Inflammatory macrophage (primary cell): Measurements from ENCODE around the gene OR2V1.
A peak's percentile ranks its signal among the peaks of the same experiment; 100 is the strongest.
"Not testable (repeated sequence)": the region's sequence is repeated elsewhere in the genome, so short reads cannot be mapped to it uniquely, and the experiment has no call there.

Experiments used
- DNase-seq, 2 donors: peaks; one replicate each; pipeline ENCODE4 v3.0.0-alpha.2; 2020 to 2022

OR2V1 gene

DNA sequence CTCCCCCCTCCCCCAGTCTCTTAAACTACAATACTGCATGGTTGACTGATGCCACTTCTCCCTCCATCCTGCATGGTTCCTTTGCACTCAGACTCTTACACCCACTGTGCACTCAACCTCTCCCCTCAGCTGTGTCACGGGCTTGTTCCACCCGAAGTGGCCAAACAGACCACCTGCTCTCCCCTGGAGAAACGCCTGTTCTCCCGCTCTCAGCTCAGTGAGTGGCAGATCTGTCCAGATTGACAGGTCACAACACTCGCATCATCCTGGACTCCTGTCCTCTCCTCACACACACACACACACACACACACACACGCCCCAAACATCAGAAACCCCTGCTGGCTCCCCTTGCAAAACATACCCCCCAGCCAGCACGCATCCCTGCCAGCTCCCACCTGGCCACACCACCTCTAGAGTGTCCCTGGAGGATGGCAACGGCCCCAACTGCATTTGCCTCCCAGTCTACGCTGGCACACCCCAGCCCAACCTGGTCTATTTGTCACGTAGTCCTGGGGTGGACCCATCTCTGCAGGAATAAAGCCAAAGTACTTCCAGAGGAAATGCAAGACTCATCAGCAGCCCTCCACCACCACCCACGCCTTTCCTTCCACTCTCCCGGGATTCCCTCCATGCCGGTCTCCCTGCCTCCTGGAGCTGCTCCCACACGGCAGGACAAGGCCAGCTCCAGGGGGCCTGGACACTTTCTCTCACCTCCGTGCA is 2.9 kb downstream of the OR2V1 start:
- DNase-seq, result no peak

DNA sequence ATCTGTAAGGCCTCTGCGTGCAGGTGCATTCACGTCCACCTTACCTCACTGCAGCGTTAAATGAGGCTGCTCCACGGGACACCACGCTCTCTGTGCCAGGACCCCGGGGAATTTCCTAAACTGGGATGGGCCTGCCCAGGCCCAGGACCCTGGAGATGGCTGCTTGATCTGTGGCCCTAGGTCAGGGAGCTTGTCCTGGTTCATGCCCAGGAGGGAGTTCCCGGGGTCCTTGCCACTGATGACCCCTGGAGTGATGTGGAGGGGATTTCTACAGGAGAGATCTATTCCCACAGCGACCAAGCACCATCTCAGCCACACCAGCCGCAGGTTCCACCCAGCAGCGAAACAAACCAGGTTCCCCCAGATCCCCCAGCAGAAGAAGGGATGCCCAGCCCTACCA is 3.5 kb downstream of the OR2V1 start:
- DNase-seq, result no peak

DNA sequence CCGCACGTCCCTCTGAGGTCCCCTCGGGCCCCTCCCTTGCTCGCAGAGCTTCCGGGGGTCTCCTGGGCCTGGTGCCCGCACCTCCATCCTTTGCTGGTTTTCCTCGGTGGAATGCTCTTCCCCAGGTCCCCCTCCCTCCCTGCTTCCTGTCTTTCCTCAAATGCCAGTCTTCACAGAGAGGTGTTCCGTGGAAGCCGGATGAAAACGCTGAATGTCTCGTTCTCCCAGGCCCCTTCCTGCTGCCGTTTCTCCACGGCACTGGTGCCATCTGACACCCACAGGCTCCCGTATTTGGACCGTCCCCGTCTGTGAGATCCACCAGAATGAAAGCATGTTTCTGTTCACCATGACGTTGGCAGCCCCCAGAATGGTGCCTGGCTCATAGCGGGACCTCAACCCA is 4.1 kb downstream of the OR2V1 start:
- DNase-seq, result no peak

DNA sequence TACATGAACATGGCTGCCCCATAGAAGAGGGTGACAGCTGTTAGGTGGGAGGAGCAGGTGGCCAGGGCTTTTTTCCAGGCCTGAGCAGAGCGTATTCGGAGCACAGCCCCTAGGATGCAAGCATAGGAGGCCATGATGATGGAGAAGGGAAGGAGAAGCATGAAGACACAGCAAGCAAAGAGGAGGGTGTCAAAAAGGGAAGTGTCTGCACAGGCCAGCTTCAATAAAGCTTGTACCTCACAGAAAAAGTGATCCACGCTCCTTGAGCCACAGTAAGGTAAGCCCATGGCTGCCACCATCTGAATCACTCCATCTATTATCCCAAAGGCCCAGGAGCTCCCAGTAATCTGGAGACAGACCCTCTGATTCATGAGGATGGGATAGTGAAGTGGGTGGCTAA is 6.4 kb downstream of the OR2V1 start:
- no peak for DNase-seq

DNA sequence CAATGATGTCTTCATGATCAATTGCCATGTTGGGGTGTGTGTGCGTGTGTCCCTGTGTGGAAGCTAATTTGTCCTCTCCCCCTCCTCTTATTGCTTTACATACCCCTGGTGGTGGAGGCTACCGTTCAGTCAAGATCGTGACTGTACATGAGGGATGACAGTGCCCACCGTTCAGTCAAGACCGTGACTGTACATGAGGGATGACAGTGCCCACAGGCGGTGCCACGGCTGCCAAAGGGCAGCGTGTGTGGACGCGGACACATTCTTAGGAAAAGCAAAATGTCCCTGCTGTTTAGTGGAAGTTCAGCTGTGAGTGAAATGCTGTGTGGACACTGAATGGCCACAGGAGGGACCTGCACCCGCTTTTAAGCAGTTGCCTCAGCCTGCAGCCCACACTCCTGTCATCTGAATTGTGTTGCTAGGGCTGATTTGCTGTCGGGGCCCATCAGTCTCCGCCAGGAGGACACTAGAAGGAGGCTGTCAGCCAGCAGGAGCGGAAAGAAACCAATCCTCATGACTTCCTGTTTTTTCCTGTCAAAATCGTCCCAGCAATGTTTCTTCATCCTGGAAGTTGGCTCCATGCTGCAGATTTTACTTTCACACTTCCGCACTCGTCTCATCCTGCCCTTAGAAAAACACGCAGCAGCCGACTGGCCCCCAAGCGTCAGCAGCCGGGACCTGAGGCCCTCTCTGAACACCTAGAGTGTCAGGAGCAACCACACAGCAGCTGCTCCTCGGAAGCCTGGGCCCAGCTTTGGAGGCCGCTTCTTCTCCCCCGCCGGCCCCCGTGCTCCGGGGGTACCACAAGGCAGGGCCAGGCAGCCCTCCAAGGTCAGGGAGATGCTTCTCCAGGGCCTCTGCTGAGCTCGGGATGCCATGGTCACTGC is 9.1 kb downstream of the OR2V1 start:
- peak in 1 of 2 donors; percentile 63 for DNase-seq

DNA sequence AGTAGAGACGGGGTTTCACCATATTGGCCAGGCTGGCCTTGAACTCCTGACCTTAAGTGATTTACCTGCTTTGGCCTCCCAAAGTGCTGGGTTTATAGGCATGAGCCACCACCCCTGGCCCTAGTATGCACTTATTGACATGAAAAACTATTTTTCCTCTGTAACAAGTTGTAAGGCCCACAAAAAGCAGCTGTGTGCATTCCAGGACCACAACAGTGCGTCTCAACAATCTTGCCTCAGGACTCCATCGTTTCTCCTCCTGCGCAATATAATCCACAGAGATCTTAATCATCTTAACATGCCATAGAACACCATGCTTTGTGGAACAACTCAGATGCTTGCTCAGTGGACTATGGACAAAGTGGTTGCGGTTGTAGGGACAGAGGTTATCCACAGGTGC is 10.2 kb downstream of the OR2V1 start:
- no peak for DNase-seq

DNA sequence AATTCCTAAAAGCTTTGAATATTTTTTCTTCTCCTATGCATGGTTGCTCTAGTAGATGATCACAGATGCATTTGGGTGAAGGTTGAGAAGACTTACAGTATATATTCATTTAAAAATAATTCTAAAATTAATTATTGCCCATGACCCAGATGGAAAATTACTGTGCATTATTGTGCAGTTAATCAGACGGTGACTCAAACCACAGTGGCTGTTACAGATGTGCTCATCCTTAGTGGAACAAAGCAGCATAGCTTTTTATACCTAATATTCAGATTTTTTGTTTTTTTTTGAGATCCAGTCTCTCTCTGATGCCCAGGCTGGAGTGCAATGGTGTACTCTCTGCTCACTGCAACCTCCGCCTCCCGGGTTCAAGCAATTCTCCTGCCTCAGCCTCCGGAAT is 10.7 kb downstream of the OR2V1 start:
- DNase-seq, result no peak

- DNase-seq, result no peak
These were observed 11.9 kb downstream of the OR2V1 start for GRCh38 chr5:181119105-181119504.

DNA sequence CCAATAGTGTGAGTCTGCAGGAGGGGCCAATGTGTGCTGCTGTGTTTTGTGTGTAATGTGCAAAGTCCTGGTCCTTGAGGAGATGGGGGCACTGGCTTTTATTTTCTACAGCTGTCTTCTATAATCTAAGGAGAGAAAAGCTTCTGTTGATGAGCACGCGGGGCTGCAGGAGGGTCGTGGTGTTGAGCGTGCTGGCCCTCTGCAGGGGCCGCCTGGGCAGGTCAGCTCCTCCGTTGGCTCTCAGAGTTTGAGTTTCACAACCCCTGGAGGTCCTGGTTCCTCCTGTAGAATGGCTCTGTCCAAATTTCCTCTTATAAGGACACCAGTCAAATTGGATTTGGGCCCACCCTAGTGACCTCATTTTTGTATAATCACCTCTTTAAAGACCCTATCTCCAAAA is 12.6 kb downstream of the OR2V1 start:
- no peak for DNase-seq

DNA sequence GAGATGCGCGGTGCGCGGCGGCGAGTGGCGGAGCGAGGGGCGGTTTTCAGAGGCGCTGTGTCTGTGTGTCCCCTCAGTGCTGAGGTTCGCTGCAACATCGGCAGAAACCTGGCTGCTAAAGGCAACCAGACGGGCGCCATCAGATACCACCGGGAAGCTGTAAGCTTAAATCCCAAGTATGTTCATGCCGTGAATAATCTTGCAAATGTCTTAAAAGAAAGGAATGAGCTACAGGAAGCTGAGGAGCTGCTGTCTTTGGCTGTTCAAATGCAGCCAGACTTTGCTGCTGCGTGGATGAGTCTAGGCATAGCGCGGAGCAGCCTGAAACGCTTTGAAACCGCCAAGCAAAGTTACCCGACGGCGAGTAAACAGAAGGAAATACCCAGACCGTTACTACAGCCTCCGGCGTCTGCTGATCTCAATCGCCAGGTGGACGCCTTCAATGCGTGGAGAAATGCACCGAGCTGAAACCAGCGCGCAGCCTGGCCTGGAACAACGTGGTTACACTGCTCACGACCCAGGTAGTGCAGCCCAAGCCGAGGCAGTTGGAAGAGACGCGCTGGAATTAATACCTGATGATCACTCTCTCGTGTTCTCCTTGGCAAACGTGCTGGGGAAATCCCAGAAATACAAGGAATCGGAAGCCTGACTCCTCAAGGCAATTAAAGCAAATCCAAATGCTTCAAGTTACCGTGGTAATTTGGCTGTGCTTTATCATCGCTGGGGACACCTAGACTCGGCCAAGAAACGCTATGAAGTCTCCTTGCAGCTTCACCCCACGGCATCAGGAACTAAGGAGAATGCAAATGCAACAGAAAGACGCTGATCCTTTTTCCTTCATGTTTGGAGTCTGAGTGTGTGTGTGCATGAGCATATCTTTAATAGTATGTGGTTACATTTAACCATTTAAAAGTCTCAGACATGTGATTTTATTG is 15.9 kb downstream of the OR2V1 start:
- no peak for DNase-seq

- DNase-seq, result no peak
These were observed 16.6 kb downstream of the OR2V1 start for GRCh38 chr5:181114284-181114843.

DNA sequence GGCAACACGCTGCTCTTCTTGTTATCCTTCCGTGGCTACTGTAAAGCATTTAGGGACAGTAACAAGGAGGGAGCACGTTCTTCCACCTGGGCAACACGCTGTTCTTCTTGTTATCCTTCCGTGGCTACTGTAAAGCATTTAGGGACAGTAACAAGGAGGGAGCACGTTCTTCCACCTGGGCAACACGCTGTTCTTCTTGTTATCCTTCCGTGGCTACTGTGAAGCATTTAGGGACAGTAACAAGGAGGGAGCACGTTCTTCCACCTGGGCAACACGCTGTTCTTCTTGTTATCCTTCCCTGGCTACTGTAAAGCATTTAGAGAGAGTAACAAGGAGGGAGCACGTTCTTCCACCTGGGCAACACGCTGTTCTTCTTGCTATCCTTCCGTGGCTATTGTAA is 17.4 kb downstream of the OR2V1 start:
- not testable (repeated sequence) for DNase-seq

GRCh38 chr5:181112476-181112875 is 18.5 kb downstream of the OR2V1 start:
- no peak for DNase-seq

- no peak for DNase-seq
These were observed 20.0 kb downstream of the OR2V1 start for GRCh38 chr5:181111010-181111409.

DNA sequence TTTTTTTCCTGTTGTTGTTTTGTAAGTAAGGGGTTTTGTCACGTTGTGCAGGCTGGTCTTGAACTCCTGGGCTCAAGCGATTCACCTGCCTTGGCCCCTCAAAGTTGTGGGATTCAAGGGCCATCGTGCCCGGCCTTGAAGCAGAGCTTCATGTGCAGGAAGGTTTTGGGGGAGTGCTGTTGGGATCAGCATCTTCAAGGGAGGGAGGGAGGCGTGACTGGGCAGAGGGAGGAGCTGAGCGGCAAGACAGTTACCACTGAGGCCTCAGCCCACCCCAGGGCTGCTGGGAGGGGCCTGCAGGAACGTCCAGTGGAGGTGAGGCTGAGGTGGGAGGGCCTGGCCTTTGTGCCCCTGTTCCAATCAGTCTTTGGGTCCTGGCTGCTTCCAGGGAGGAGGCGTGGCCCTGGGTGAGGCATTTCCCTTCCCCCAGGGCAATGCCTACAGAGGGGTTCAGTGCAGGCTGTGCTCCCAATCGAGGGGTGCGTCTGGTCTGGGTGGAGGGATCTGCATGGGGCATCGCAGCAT is 21.4 kb downstream of the OR2V1 start:
- no peak for DNase-seq

- DNase-seq, result no peak
These were observed 22.3 kb downstream of the OR2V1 start for GRCh38 chr5:181108578-181109165.

- no peak for DNase-seq
These were observed 23.3 kb downstream of the OR2V1 start for GRCh38 chr5:181107699-181108098.

- DNase-seq, result no peak
These were observed 25.5 kb downstream of the OR2V1 start for GRCh38 chr5:181105391-181106025.

DNA sequence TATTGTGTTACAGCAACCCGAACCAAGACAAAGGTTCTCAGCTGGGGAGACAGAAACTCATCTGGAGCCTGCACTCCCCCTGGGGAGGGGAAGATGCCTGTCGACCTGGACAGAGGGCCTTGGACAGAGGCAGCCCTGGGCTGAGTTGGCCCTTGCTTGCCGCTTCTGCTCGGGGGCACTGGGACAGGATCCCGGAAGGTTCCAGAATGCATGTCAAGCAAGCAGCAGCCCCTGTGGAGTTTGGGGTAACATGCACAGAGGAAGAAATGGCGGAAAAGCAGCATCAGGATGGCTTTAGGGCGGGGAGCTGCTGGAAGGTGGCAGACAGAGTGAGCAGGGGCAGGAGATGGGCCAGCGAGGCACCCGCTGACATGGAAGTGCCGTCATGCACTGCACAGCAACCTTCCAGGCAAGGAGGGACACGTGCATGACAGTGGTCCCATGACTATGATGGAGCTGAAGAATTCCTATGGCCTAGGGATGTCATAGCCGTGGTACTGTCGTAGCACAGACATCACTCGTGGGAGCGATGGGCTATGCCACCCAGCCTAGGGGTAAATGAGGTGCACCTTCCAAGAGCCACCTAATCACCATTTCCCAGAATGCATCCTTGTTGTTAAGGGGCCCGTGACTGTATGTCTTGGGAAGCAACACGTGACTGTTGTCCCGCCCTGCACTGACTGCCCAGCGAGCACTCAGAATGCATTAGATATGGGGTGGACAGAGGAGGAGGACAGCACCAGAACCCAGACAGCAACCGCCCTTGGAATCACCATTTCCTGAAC is 26.2 kb downstream of the OR2V1 start:
- DNase-seq, result not testable (repeated sequence)

GRCh38 chr5:181104259-181104568 is 26.8 kb downstream of the OR2V1 start:
- not testable (repeated sequence) for DNase-seq
